HT1080 (cell line): ENCODE measurements around the gene CD1E. TPM values are rescaled to one million over a fixed set of nuclear protein-coding genes. Genes with fewer than 3 reads are reported as not detected.
A peak's percentile ranks its signal among the peaks of the same experiment; 100 is the strongest.
"Not testable (repeated sequence)": the region's sequence is repeated elsewhere in the genome, so short reads cannot be mapped to it uniquely, and the experiment has no call there.

Experiments used
- DNase-seq: peaks from one replicate; pipeline ENCODE4 v3.0.0-alpha.2; 2015; ENCODE audit warnings: low read depth
- polyA plus RNA-seq, 2 experiments: library from polyadenylated mRNA; depleted of rRNA; stranded (reverse); fragments of >200 nt; gene quantifications; 2 replicates each; pipeline ENCODE4 v1.2.3, GENCODE V29; 2015
- total RNA-seq: library from RNA; depleted of rRNA; stranded (reverse); fragments of >200 nt; shearing (Covaris generic); gene quantifications from 2 replicates; pipeline ENCODE4 v1.2.3, GENCODE V29; 2014; rRNA removed

CD1E gene
- total RNA-seq, result not detected in 2 replicates
- polyA plus RNA-seq (2015; cell fraction: cytosol; rRNA removed), result not detected in 2 replicates
- not detected in 2 replicates for polyA plus RNA-seq (2015; cell fraction: nucleus; rRNA removed)

DNA sequence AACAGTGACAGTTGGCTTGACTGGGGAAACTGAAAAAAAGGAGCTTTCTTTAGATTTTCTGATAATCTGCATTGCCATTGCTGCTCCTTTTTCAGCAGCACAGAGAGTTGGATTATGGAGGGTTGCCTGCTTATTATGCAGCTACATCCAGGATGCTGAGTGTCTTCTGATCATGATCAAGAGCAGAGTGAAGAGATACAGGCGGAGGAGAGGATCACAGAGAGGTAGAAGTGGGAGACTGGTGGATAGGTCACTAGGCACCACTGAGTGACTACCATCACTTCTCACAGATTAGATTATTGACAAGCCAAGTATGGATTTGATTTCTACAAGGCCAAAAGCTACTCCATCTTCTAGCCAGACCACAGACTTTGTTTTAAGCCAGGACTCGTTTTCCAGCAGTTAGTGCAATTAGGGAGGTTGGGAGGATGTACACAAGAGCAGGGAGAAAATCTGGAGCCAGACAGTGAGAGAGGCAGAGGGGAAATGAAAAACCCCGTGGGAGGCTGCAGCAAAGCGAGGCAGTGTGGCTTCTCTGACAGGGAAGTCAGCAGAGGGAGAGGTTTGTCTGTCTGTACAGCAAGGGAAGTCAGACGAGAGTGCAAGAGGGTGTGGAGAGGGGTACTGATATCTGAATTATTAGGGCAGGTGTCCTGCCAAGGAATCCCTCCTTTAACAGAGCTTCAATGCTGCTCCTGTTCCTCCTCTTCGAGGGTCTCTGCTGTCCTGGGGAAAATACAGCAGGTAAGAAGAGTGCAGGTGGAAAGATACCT lies at the start of gene CD1E:
Gene CD1E (plus strand): TSS at position 592 of the 773 bp plus-strand sequence. CDS start 95 bp downstream, at position 687.
- no peak for DNase-seq

DNA sequence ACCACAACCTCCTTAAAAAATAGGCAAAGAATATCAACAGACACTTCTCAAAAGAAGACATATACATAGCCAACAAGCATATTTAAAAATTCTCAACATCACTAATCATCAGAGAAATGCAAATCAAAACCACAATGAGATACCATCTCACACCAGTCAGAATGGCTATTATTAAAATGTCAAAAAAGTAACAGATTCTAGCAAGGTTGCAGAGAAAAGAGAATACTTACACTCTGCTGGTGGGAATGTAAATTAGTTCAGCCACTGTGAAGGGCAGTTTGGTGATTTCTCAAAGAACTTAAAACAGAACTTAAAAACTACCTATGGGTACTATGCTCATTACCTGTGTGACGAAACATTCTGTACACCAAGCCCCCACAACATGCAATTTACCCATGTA lies 43.1 kb upstream of the CD1E start:
- DNase-seq, result no peak

DNA sequence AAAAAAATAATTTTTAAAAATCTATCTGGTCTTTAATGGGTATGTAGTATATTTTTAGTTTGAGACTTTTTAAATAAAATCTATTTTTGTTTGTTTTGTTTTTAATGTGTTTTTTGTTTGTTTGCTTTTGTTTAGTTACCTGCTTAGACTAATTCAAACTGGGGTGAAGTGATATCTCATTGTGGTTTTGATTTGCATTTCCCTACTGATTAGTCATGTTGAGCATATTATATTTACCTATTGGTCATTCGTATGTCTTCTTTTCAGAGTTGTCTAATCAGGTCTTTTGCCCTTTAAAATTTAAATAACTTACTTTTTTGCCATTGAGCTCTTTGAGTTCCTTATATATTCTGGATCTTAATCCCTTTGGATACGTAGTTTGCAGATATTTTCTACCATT lies 42.6 kb upstream of the CD1E start:
- DNase-seq, result no peak

DNA sequence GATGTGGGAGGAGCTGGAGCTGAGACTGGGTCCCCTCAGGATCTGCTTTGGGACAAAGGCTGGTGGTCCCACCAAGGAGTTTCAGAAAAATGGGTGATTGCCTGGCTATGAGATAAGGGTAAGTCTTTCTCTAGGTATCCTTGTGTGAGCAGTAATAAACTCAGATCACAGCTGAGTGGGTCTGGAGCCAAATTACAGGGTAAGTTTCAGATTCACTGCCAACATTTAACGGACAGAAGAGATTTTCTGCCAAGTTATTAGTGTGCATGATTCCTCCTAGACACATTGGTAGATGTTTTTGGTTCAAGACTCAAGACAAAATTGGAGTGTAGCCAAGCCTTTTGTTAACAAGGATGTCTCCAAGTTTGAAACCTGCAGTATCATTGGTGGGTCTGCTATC lies 29.8 kb upstream of the CD1E start:
- no peak for DNase-seq

DNA sequence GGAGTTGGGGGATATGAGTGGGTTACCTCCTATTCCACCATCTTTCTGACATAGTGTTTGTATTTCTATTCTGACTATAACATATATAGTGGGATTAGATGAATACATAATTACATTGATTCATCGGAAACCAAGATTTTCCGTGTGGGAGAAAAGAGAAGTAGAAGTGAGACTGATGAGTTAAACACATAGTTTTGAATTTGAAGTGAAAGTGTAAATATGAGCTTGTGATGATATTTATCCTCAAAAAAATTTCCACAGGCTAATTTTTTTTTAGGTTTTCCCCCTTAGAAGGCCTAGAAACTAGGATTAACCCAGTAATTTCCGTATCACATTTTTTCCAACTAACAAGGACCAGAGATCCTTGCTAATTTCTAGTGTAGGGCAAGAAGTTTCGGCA lies 29.3 kb upstream of the CD1E start:
- DNase-seq, result no peak

DNA sequence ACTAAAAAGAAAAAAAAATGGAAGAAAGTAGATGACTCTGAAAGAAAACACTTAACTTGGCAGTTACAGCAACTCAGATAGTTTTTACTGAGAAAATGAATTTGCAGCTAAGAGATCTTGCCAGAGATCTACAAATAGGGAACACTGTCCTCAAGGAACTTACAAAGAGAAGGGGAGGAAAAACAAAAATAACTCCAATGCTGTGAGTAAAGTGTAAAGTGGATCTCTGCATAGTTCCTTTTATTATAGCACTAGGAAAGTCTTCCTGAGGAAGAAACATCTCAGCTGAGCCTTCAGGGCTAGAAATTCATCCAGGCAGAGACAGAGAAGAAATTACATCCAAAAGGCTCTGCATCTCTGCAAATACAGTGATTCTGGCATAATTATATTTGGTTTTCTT lies 26.2 kb upstream of the CD1E start:
- no peak for DNase-seq

DNA sequence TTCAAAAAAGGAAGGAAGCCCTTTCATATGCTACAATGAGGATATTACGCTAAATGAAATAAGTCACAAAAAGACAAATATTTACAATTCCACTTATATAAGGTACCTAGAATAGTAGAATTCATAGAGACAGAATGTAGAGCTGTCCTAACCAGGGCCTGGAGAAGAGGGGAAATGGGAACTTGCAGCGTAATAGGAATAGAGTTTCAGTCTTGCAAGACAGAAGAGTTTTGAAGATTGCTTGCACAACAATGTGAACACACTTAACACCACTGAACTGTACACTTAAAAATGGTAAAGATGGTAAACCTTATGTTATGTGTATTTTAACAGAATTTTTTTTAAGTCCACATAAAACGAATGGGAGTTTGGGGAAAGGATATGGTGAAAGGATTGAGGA lies 25.3 kb upstream of the CD1E start:
- DNase-seq, result no peak

DNA sequence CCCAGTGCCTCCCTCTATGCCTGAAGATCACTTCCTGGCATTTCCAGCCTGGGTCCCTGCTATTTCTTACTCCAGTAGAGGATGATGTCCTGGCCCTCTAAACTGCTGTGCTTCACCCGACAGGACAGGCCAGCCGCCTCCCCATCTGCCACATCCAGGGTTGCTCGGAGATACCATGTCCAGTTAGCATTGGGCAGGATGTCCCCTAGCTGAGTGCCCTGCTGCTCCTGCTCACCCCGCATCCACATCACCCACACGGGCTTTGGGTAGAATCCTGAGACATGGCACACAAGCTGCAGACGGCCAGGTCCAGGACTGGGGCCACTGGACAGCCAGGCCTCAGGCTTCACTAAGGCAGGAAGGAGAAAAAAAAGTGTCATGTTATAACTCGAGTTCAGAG lies 24.4 kb upstream of the CD1E start:
- no peak for DNase-seq

DNA sequence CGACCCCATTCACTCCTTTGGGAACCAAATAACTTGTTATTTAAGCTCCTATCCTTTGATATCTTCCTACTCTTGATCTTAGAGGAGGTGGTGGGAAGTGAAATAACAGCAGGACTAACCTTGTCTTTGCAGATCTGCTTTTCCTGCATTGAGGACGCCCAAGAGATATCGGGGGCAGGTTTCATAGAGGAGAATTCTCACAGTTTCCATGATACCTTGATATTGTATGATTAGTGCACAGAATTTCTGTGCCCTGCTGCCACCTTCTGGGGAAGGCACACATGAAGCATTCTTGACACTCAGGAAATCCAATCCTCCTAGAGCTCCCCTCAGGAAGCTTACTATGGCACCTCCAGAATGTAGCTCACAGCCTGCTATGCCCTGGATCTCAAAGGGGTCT lies 24.0 kb upstream of the CD1E start:
- DNase-seq, result no peak

DNA sequence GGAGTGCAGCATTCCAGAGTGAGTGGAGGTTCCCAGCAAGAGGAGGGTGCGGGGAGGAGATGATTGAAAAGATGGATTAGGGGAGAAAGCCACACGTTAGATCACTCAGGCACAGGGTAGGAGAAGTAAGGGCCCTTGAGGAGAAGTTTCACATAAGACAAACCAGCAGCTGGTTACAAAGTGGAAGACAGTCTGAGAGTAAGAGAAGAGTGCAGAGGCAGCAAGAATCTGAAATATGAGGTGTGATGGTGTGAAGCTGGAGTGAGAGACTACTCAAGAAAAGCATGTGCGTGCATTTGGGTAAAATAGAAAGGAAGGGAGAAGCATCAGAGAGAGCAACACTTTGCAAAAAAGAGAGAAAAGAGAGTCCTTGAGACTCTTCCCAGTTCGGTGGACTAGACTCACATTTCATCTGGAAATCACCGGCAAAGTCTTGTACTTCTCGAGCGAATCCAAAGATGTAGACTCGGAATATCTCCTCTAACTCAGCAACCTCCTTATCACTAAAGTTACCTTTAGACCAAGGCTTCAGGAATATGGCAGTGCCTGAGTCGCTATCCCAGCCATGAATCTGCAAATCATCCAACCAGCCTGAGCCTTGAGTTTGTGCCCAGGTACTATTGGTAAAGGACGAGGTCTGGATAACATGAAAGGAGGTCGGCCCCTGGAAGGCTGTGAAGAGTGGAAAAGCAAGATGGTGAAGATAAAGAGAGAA lies 23.1 kb upstream of the CD1E start:
- no peak for DNase-seq

DNA sequence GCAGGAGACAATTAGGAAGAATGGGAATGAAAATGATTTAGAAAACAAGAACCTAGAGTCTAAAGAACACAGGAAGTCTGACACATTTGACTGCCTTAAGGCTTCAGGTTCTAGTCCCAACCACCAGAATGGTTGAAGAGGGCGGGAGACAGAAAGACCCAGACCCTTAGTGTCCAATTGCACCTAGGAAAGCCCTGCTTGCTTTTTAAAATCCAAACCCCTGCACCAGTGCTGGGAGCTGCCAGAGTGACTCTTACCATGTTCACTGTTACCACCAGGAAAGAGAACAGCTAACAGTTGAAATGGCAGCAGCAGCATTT lies 22.6 kb upstream of the CD1E start:
- DNase-seq, result no peak

DNA sequence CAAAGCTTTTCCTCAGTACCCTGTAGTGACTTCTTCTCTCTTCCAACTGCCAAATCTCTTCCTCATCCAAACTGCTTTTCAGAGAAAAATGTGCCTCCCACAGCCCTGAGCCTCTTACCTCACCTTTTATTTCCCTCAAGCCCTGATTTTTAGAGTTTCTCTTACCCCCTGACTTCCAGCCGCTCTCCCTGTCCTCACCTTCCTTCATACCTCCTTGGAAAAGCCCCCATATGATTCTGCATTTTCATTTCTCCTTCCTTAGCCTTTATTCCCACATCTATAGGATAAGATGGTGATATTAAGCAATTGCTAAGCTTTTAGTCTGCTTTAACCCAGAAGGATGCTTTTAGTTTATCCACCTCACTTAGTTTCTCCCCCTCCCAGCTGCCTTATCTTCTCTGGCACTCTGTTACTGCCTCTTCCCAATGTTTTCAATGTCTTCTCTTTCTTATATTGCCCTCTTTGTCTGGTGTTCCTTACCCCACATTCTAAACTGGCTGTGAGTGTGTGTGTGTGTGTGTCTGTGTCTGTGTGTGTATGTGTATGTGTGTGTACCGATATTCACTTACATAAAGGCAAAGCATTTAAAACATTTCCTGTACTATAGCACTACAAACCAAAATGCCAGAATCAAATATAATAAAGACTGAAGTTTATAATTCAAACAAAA lies 22.1 kb upstream of the CD1E start, which contains the start of gene CD1B:
Gene CD1B (minus strand): TSS at position 51 of the 670 bp plus-strand sequence. CDS start 108 bp downstream, outside the sequence.
- no peak for DNase-seq

DNA sequence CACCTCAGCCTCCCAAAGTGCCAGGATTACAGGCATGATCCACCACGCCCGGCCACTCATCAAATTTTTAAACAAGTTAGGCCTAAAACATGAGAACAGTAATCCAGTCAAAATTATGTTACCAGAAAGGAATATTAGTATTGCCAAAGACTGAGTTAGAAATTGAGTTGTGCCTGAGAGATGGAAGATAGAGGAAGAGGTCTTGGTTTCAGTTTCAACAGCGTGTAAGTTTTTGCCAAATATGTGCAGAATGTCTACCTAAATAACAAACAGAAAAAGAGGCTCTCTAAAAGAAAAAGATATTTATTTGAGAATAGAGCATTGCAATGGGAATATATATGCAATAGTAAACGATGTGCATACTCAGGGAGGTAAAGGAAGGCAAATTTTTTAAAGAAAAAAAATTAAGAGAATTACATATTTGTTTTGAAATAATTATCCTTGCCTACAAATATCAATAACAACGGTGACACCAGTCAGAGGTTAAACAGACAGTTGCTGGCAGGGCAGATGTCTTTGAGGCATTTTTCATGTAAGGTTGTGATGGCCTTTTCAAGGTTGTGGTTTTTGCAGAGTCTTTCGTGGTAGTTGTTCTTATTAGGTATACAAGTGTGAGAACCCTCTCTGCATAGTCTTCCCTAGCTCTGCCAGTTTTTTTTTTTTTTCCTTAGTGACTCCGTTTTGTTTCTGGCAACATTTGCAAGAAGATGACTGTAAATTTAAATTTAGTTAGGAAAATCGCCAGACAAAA lies 20.1 kb upstream of the CD1E start:
- no peak for DNase-seq

DNA sequence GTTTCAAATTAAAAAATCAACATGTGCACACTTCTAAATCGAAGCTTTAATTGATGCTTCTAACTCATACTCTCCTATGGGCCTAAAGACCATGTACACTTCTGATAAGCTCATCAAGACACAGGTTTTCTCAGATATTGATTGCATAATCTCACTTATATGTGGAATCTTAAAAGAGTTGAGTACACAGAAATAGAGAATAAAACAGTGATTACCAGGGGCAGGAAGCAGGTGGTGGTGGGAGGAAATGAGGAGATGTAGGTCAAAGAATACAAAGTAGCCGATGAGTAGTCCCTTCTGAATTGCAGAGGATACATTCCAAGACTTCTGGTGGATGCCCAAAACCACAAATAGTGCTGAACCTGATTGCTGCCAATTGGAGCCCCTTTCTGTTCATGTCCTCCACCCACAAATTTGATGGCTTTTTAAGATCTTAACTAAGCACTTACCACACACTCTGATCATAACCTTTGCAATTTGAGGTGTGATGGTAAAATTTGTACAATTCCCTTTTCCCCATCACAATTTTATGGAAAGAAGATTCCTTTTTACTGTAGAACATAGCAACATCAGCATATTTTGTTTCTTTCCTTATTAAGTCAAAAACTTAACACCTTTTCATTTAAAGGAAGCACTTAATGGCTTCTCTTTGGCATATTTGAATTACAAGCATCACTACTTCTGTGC lies 19.0 kb upstream of the CD1E start:
- peak; percentile 14 for DNase-seq

DNA sequence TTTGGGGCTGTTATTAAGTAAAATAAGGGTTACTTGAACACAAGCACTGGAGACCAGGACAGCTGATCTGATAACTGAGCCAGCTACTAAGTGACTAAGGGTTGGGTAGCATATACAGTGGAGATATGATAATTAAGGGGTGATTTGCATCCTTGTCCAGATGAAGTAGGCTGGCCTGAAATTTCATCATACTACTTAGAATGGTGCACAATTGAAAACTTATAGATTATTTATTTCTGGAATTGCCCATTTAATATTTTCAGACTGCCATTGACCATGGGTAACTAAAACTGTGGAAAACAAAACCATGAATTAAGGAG lies 18.5 kb upstream of the CD1E start:
- no peak for DNase-seq

DNA sequence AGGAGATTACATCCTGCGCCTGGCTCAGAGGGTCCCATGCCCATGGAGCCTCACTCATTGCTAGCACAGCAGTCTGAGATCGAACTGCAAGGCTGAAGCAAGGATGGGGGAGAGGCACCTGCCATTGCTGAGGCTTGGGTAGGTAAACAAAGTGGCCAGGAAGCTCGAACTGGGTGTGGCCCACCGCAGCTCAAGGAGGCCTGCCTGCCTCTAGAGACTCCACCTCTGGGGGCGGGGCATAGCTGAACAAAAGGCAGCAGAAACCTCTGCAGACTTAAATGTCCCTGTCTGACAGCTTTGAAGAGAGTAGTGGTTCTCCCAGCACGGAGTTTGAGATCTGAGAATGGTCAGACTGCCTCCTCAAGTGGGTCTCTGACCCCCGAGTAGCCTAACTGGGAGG lies 17.3 kb upstream of the CD1E start:
- not testable (repeated sequence) for DNase-seq

DNA sequence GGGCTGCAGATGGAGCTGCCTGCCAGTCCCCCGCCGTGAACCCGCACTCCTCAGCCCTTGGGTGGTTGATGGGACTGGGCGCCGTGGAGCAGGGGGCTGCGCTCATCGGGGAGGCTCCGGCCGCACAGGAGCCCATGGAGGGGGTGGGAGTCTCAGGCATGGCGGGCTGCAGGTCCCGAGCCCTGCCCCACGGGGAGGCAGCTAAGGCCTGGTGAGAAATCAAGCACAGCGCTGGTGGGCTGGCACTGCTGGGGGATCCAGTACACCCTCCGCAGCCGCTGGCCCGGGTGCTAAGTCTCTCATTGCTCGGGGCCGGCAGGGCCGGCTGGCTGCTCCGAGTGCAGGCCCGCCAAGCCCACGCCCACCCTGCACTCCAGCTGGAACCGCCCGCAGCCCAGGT lies 4.7 kb upstream of the CD1E start:
- DNase-seq, result not testable (repeated sequence)

DNA sequence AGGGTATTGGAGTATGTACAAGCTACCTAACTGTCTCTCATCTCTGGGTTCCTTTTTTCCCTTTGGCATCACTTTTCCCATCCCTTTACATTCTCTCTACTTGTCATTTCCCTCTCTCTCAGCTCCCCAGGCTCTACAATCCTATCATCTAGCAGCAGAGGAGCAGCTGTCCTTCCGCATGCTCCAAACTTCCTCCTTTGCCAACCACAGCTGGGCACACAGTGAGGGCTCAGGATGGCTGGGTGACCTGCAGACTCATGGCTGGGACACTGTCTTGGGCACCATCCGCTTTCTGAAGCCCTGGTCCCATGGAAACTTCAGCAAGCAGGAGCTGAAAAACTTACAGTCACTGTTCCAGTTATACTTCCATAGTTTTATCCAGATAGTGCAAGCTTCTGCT lies 561 bp downstream of the CD1E start:
- DNase-seq, result no peak

DNA sequence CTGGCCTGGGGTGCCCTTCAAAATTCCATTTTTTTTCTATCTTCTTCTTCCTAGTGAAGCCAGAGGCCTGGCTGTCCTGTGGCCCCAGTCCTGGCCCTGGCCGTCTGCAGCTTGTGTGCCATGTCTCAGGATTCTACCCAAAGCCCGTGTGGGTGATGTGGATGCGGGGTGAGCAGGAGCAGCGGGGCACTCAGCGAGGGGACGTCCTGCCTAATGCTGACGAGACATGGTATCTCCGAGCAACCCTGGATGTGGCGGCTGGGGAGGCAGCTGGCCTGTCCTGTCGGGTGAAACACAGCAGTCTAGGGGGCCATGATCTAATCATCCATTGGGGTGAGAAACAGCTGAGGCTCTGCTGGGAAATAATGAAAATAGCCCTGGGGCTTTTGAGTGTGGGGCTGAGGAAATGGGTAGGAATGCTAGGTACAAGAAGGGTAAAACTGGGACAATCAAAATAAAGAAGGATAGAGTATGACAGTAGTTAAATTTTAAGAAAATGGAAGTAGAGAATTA lies 2.1 kb downstream of the CD1E start:
- no peak for DNase-seq

DNA sequence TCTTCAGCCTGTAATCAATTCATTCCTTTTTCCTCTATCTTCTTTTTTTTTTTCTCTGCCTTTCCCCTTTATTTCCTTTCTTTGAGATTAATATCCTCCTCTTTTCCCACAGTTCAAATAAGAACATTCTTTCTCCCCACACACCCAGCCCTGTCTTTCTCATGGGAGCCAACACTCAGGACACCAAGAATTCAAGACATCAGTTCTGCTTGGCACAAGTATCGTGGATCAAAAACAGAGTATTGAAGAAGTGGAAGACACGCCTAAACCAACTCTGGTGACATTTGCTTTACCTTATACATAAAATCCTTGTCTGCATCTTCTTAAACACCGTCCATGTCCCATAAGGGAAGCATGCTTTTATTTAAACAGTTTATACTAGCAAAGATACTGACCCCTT lies 2.9 kb downstream of the CD1E start:
- no peak for DNase-seq

DNA sequence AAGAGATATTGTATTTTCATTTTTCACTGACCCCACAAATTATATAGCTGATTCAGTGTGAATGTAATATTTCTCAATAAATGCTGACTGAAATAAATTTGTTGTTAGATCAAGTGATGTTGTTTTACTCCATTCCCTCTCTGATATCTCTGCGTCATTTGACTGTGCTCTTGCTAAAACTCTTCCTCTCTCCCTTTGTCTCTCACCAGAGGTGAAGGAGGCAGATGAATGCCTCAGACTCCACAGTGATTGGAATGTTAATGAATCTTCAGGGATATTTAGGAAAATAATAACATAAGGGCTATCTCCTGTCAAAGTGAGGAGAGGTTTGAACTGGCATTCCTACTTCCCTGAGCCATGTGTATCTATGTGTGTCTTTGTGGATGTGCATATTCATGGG lies 3.7 kb downstream of the CD1E start:
- no peak for DNase-seq
